ENCODE measurements around the gene TEX36.

TEX36 gene

GRCh38 chr10:125633517-125633999 lies 49.4 kb downstream of the TEX36 start:
- H3K36me3 ChIP-seq (ENCODE audit: control insufficient read depth, insufficient read depth, low read length): no peaks in the 10 kb centered on the region
- no peak for DNase-seq (ENCODE audit: extremely low read depth, insufficient read length)

GRCh38 chr10:125631806-125632205 lies 51.2 kb downstream of the TEX36 start:
- Histone ChIP-seq H3K27me3 (replicated peaks; ENCODE audit: control insufficient read depth, insufficient read depth, low read length) (no peaks in the 10 kb centered on the region; the same call in none of the 2 replicates), H3K36me3 (ENCODE audit: control insufficient read depth, insufficient read depth, low read length) (no peaks in the 10 kb centered on the region), H3K4me3 (replicated peaks; ENCODE audit: low read depth, low read length) (no peak overlapping the region)
- no peak for DNase-seq (ENCODE audit: extremely low read depth, insufficient read length)
- TF ChIP-seq CTCF (IDR thresholded peaks at IDR 0.05; ENCODE audit: insufficient read depth, low read length, poor library complexity, severe bottlenecking): no peak

More at GRCh38 chr10:125633517-125633999, 49.4 kb downstream of the TEX36 start:
- no peak overlapping the region for H3K4me3 ChIP-seq (replicated peaks; ENCODE audit: low read depth, low read length)
- no peak for TF ChIP-seq CTCF (IDR thresholded peaks at IDR 0.05; ENCODE audit: insufficient read depth, low read length, poor library complexity, severe bottlenecking)
- no peaks in the 10 kb centered on the region; the same call in none of the 2 replicates for H3K27me3 ChIP-seq (replicated peaks; ENCODE audit: control insufficient read depth, insufficient read depth, low read length)

DNA sequence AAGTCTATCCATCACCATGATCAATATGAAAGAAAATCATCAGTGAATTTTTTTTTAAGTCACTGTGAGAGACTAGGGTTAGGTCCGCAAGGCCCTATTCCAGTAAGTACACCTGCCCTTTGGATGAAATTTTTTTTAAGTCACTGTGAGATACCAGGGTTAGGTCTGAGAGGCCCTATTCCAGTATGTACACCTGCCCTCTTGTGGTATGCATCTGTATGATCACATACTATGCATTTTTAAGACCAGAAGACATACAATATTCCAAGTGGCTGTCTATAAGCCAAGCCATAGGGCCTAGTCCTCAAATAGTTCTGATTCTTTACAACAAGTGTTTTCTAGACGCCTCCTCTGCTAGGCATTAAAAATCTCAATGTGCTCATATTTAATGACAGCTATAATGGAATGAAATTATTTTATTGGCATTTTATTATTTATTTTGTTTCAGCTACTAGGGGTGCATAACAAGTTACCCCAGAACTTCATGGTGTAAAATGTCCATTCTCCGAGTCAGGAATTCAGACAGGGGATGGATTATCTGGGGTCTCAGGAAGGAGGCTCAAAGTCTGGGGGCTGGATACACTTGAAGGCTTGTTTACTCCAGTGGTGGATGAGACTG lies 53.1 kb downstream of the TEX36 start:
- Histone ChIP-seq H3K4me3 (replicated peaks; ENCODE audit: low read depth, low read length) (no peak overlapping the region), H3K27me3 (replicated peaks; ENCODE audit: control insufficient read depth, insufficient read depth, low read length) (peaks cover 2% of the 10 kb centered on the region), H3K36me3 (ENCODE audit: control insufficient read depth, insufficient read depth, low read length) (no peaks in the 10 kb centered on the region)
- no peak for DNase-seq (ENCODE audit: extremely low read depth, insufficient read length)
- TF ChIP-seq CTCF (IDR thresholded peaks at IDR 0.05; ENCODE audit: insufficient read depth, low read length, poor library complexity, severe bottlenecking): peak; percentile 55

DNA sequence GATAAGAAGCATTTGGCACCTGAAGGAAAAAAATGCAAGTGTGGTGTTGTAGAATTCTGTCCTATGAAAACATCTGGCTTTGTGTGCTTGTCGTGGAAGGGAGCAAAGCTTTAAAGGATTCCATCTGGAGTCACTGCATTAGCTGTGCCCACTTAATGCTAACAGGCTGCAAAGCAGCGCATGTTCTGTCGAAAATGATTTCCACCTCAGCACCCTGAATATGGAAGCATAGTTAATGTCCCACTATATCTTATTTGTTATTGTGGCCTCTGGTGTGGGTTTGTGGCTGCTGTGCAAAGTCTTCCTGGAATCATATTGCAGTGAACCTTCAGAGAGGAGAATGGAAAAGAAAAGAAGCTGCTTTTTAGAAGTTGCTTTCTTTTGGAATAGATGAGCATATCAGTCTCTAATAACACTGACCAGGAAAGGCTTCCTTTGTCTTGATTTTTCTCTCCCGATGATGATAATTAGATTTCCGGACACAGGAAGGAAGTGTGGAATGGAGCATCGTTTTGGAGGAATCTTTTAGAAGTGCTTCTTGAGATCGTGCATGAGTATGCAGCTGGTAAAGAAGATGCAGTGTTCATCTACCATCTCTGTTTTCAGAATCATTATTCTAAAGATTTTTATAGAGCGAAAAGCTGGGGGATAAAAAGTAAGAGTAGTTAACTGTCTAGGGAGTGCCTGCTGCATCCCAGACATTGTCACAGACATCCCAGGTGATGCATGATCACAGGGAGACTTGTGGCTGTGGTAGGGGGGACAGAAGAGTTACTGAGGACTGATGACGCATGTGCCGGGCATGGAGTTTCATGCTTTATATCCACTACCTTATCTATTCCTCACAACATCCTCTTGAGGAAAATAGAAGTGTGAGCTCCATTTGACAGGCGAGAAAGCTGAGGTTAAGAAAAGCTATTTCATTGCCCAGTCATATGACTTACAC lies 54.6 kb downstream of the TEX36 start:
- Histone ChIP-seq H3K4me3 (replicated peaks; ENCODE audit: low read depth, low read length) (no peak overlapping the region), H3K27me3 (replicated peaks; ENCODE audit: control insufficient read depth, insufficient read depth, low read length) (peaks cover 2% of the 10 kb centered on the region; the same call in 1 of the 2 replicates), H3K36me3 (ENCODE audit: control insufficient read depth, insufficient read depth, low read length) (no peaks in the 10 kb centered on the region)
- no peak for TF ChIP-seq CTCF (IDR thresholded peaks at IDR 0.05; ENCODE audit: insufficient read depth, low read length, poor library complexity, severe bottlenecking)
- no peak for DNase-seq (ENCODE audit: extremely low read depth, insufficient read length)

GRCh38 chr10:125627646-125628045 lies 55.3 kb downstream of the TEX36 start:
- DNase-seq (ENCODE audit: extremely low read depth, insufficient read length): no peak

More at GRCh38 chr10:125627646-125628045, 55.3 kb downstream of the TEX36 start:
- no peak overlapping the region for H3K4me3 ChIP-seq (replicated peaks; ENCODE audit: low read depth, low read length)
- H3K36me3 ChIP-seq (ENCODE audit: control insufficient read depth, insufficient read depth, low read length): no peaks in the 10 kb centered on the region
- no peak for TF ChIP-seq CTCF (IDR thresholded peaks at IDR 0.05; ENCODE audit: insufficient read depth, low read length, poor library complexity, severe bottlenecking)
- H3K27me3 ChIP-seq (replicated peaks; ENCODE audit: control insufficient read depth, insufficient read depth, low read length): peaks cover 2% of the 10 kb centered on the region; the same call in 1 of the 2 replicates
